ENCODE measurements around the gene ZNF3. TPM values are rescaled to one million over a fixed set of nuclear protein-coding genes. Genes with fewer than 3 reads are reported as not detected.

ZNF3 gene
- total RNA-seq, 1 experiment from 2014 or later: 11.0 TPM

GRCh38 chr7:100118388-100119071 lies 37.0 kb upstream of the ZNF3 start:
- no peaks in the 10 kb centered on the region for H3K36me3 ChIP-seq
- H3K4me3 ChIP-seq: peak overlapping the region; percentile 78
- H3K9me3 ChIP-seq: no peaks in the 10 kb centered on the region
- no peak for DNase-seq
- H3K27me3 ChIP-seq: no peaks in the 10 kb centered on the region

GRCh38 chr7:100115026-100115425 lies 33.5 kb upstream of the ZNF3 start:
- Histone ChIP-seq H3K4me3 (no peak overlapping the region), H3K27me3 (no peaks in the 10 kb centered on the region), H3K36me3 (no peaks in the 10 kb centered on the region; the same call in 1 of the 2 replicates), H3K9me3 (no peaks in the 10 kb centered on the region)
- no peak for DNase-seq

- H3K36me3 ChIP-seq: no peaks in the 10 kb centered on the region; the same call in 1 of the 2 replicates
- no peak overlapping the region for H3K4me3 ChIP-seq
- no peaks in the 10 kb centered on the region for H3K9me3 ChIP-seq
- no peaks in the 10 kb centered on the region for H3K27me3 ChIP-seq
- no peak for DNase-seq
Observed at GRCh38 chr7:100111914-100112313, 30.4 kb upstream of the ZNF3 start.

- Histone ChIP-seq H3K36me3 (no peaks in the 10 kb centered on the region; the same call in 1 of the 2 replicates), H3K4me3 (no peak overlapping the region), H3K27me3 (no peaks in the 10 kb centered on the region), H3K9me3 (no peaks in the 10 kb centered on the region)
- DNase-seq: no peak
Observed at GRCh38 chr7:100111156-100111555, 29.6 kb upstream of the ZNF3 start.

GRCh38 chr7:100109521-100110163 lies 28.1 kb upstream of the ZNF3 start:
- Histone ChIP-seq H3K27me3 (no peaks in the 10 kb centered on the region), H3K9me3 (no peaks in the 10 kb centered on the region), H3K4me3 (no peak overlapping the region), H3K36me3 (no peaks in the 10 kb centered on the region; the same call in 1 of the 2 replicates)
- DNase-seq: no peak

GRCh38 chr7:100107890-100108289 lies 26.4 kb upstream of the ZNF3 start:
- H3K9me3 ChIP-seq: no peaks in the 10 kb centered on the region
- H3K36me3 ChIP-seq: no peaks in the 10 kb centered on the region; the same call in 1 of the 2 replicates
- H3K27me3 ChIP-seq: no peaks in the 10 kb centered on the region
- H3K4me3 ChIP-seq: no peak overlapping the region
- DNase-seq: no peak

- Histone ChIP-seq H3K36me3 (no peaks in the 10 kb centered on the region; the same call in 1 of the 2 replicates), H3K9me3 (no peaks in the 10 kb centered on the region)
Observed at GRCh38 chr7:100107125-100107737, 25.7 kb upstream of the ZNF3 start.

GRCh38 chr7:100106633-100107032 lies 25.1 kb upstream of the ZNF3 start:
- Histone ChIP-seq H3K4me3 (no peak overlapping the region), H3K9me3 (no peaks in the 10 kb centered on the region), H3K27me3 (no peaks in the 10 kb centered on the region), H3K36me3 (no peaks in the 10 kb centered on the region; the same call in 1 of the 2 replicates)
- no peak for DNase-seq

More at GRCh38 chr7:100107125-100107737, 25.7 kb upstream of the ZNF3 start:
- H3K27me3 ChIP-seq: no peaks in the 10 kb centered on the region
- no peak for DNase-seq
- no peak overlapping the region for H3K4me3 ChIP-seq

- Histone ChIP-seq H3K9me3 (no peaks in the 10 kb centered on the region), H3K4me3 (no peak overlapping the region), H3K36me3 (no peaks in the 10 kb centered on the region; the same call in 1 of the 2 replicates), H3K27me3 (no peaks in the 10 kb centered on the region)
- DNase-seq: no peak
Observed at GRCh38 chr7:100105534-100105933, 24.0 kb upstream of the ZNF3 start.

GRCh38 chr7:100102950-100103840 lies 21.7 kb upstream of the ZNF3 start:
- H3K4me3 ChIP-seq: no peak overlapping the region
- H3K9me3 ChIP-seq: no peaks in the 10 kb centered on the region
- H3K36me3 ChIP-seq: peaks cover 18% of the 10 kb centered on the region
- DNase-seq: no peak
- H3K27me3 ChIP-seq: no peaks in the 10 kb centered on the region

GRCh38 chr7:100101016-100101862 lies 19.7 kb upstream of the ZNF3 start, which contains the start of the genes AP4M1 and MCM7:
TSS of gene AP4M1 (plus strand) at chr7:100101643. CDS start at chr7:100101715, 72 bp downstream.
TSS of gene MCM7 (minus strand) at chr7:100101397. CDS start at chr7:100101294, 103 bp downstream.
- DNase-seq: peak; percentile 98
- H3K9me3 ChIP-seq: no peaks in the 10 kb centered on the region
- H3K27me3 ChIP-seq: no peaks in the 10 kb centered on the region
- peak within 1 kb of the TSS; percentile 84 for H3K4me3 ChIP-seq
- peaks cover 35% of the 10 kb centered on the region for H3K36me3 ChIP-seq

- Histone ChIP-seq H3K36me3 (peaks cover 42% of the 10 kb centered on the region), H3K9me3 (no peaks in the 10 kb centered on the region), H3K27me3 (no peaks in the 10 kb centered on the region), H3K4me3 (peak overlapping the region; percentile 84)
- peak; percentile 91 for DNase-seq
Observed at GRCh38 chr7:100100420-100101015, 19.0 kb upstream of the ZNF3 start.

GRCh38 chr7:100099452-100099851 lies 17.9 kb upstream of the ZNF3 start:
- Histone ChIP-seq H3K36me3 (peaks cover 53% of the 10 kb centered on the region), H3K27me3 (no peaks in the 10 kb centered on the region), H3K9me3 (no peaks in the 10 kb centered on the region), H3K4me3 (peak overlapping the region; percentile 84)
- no peak for DNase-seq

GRCh38 chr7:100098913-100099312 lies 17.4 kb upstream of the ZNF3 start:
- no peak overlapping the region for H3K4me3 ChIP-seq

GRCh38 chr7:100095704-100096103 lies 14.2 kb upstream of the ZNF3 start:
- no peak overlapping the region for H3K4me3 ChIP-seq
- no peaks in the 10 kb centered on the region for H3K27me3 ChIP-seq
- H3K36me3 ChIP-seq: peaks cover 81% of the 10 kb centered on the region
- H3K9me3 ChIP-seq: no peaks in the 10 kb centered on the region
- no peak for DNase-seq

More at GRCh38 chr7:100098913-100099312, 17.4 kb upstream of the ZNF3 start:
- Histone ChIP-seq H3K27me3 (no peaks in the 10 kb centered on the region), H3K36me3 (peaks cover 57% of the 10 kb centered on the region), H3K9me3 (no peaks in the 10 kb centered on the region)
- DNase-seq: no peak

Data from MG63 (cell line).